Endodermal cell (in vitro differentiated cells): ENCODE measurements around the gene PPIL6. TPM values are rescaled to one million over a fixed set of nuclear protein-coding genes. Genes with fewer than 3 reads are reported as not detected.

ENCODE experiments used
- DNase-seq: peaks from one replicate; pipeline ENCODE4 v3.0.0-alpha.2; 2017
- H3K27ac ChIP-seq: 2 replicates; pipeline ENCODE4 v1.5.1; 2013; ENCODE audit warnings: mild to moderate bottlenecking, low read depth, low read length, moderate library complexity
- H3K27me3 ChIP-seq: 2 replicates; pipeline ENCODE4 v1.6.1; 2013; ENCODE audit warnings: mild to moderate bottlenecking, low read length, moderate library complexity; ENCODE audit not compliant: insufficient read depth, control insufficient read depth, poor library complexity, severe bottlenecking
- H3K36me3 ChIP-seq: 2 replicates; pipeline ENCODE4 v1.7.0; 2013; ENCODE audit warnings: mild to moderate bottlenecking, low read length, moderate library complexity; ENCODE audit not compliant: control insufficient read depth, insufficient read depth
- H3K4me1 ChIP-seq: one replicate; pipeline ENCODE4 v1.7.0; 2013; ENCODE audit warnings: low read length; ENCODE audit not compliant: control insufficient read depth, insufficient read depth
- H3K4me3 ChIP-seq: 2 replicates; pipeline ENCODE4 v1.5.1; 2013; ENCODE audit warnings: mild to moderate bottlenecking, low read length, moderate library complexity
- H3K9ac ChIP-seq: 2 replicates; pipeline ENCODE4 v1.6.1; 2013; ENCODE audit warnings: mild to moderate bottlenecking, low read length, moderate library complexity; ENCODE audit not compliant: poor library complexity, severe bottlenecking; ENCODE audit errors: extremely low read depth
- H3K9me3 ChIP-seq: 2 replicates; pipeline ENCODE4 v1.6.1; 2013; ENCODE audit warnings: mild to moderate bottlenecking, low read length, moderate library complexity; ENCODE audit not compliant: control insufficient read depth
- H3K27ac Mint-ChIP-seq: 2 replicates; pipeline ENCODE4 v1.8.0; 2020; ENCODE audit warnings: mixed read lengths
- H3K27me3 Mint-ChIP-seq: 2 replicates; pipeline ENCODE4 v1.8.0; 2021; ENCODE audit warnings: mild to moderate bottlenecking, mixed read lengths; ENCODE audit not compliant: insufficient read depth
- H3K36me3 Mint-ChIP-seq: 2 replicates; pipeline ENCODE4 v1.8.0; 2020; ENCODE audit warnings: low read depth, mixed read lengths
- H3K4me1 Mint-ChIP-seq: 2 replicates; pipeline ENCODE4 v1.8.0; 2020; ENCODE audit warnings: mixed read lengths
- H3K4me3 Mint-ChIP-seq: 2 replicates; pipeline ENCODE4 v1.8.0; 2020; ENCODE audit warnings: mild to moderate bottlenecking, moderate library complexity, mixed read lengths
- H3K9me3 Mint-ChIP-seq: 2 replicates; pipeline ENCODE4 v1.8.0; 2020; ENCODE audit warnings: mild to moderate bottlenecking, mixed read lengths
- CTCF ChIP-seq: fragments of 200-600 bp; sonication (generic); conservative IDR thresholded peaks from 2 replicates; pipeline ENCODE4 v1.5.0; 2021; ENCODE audit warnings: antibody characterized with exemption, mild to moderate bottlenecking
- WGBS, 2 experiments: methylation state at CpG; one replicate each; pipeline versions ENCODE4 v1.1.5 to v1.1.7; 2013; ENCODE audit warnings: missing lambda C conversion rate in 2 of 2, mixed read lengths in 1 of 2; ENCODE audit not compliant: insufficient coverage in 1 of 2, insufficient read length in 1 of 2; 5-methylcytosine and 5-hydroxymethylcytosine counted together
- total RNA-seq, 2 donors: library from RNA; stranded (reverse); fragmentation: NEBNext Ultra II Directional in 1 of 2; extraction: Animal tissue kit (Norgen Biotek cat#: 25700) in 1 of 2; gene quantifications; 2 replicates in 1 of 2; 3 replicates in 1 of 2; pipeline ENCODE4 v1.2.1, GENCODE V29; 2021

PPIL6 gene
- total RNA-seq, 2 donors from 2014 or later, result 2.2 to 2.9 TPM

DNA sequence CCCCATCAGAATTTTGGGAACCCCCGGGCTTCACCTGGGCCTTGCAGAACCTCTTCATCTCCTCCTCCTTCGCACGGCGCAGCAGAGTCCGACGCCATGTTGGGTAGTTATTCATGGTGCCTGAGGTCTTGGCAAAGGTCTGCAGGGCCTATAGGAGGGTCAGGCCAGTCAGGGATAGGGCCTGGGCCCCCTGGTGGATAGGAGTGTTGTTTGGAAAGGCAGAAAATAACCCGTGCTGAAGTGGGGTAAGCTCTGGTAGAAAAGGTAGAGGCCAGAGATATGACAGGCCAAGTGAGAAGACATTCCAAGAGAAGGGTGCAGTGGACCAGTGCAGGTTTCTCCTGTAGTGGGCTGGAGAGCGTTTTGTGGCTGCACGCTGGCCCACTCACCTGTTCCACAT is 5.0 kb upstream of the PPIL6 start:
- H3K36me3 ChIP-seq, result peaks cover 33% of the 10 kb centered on the region
- peak; percentile 67 for TF ChIP-seq CTCF
- no peak overlapping the region for H3K4me3 ChIP-seq
- H3K4me3 Mint-ChIP-seq, result no peak overlapping the region
- 92% methylated on average over 6 to 9 of the region's 9 CpGs for WGBS, 2 experiments
- H3K27ac ChIP-seq, result no peak overlapping the region
- no peaks in the 10 kb centered on the region for H3K27me3 ChIP-seq
- H3K27ac Mint-ChIP-seq, result no peak overlapping the region
- H3K9me3 Mint-ChIP-seq, result no peaks in the 10 kb centered on the region
- no peaks in the 10 kb centered on the region for H3K27me3 Mint-ChIP-seq
- H3K36me3 Mint-ChIP-seq, result peaks cover 23% of the 10 kb centered on the region
- no peaks in the 10 kb centered on the region for H3K9me3 ChIP-seq
- DNase-seq, result peak; percentile 63
- peaks cover 8% of the 10 kb centered on the region for H3K4me1 ChIP-seq
- H3K4me1 Mint-ChIP-seq, result no peaks in the 10 kb centered on the region
- H3K9ac ChIP-seq, result no peak overlapping the region

- Mint-ChIP-seq H3K9me3 (no peaks in the 10 kb centered on the region), H3K36me3 (peaks cover 23% of the 10 kb centered on the region), H3K4me1 (peaks cover 4% of the 10 kb centered on the region), H3K27me3 (peaks cover 7% of the 10 kb centered on the region), H3K4me3 (no peak overlapping the region), H3K27ac (no peak overlapping the region)
- no peak overlapping the region for H3K4me3 ChIP-seq
- H3K4me1 ChIP-seq, result peaks cover 8% of the 10 kb centered on the region
- 87 to 96% methylated on average over 3 to 10 of the region's 10 CpGs for WGBS, 2 experiments
- no peak for TF ChIP-seq CTCF
- DNase-seq, result no peak
- no peaks in the 10 kb centered on the region for H3K9me3 ChIP-seq
- H3K27ac ChIP-seq, result no peak overlapping the region
- H3K27me3 ChIP-seq, result no peaks in the 10 kb centered on the region
- H3K9ac ChIP-seq, result no peak overlapping the region
- H3K36me3 ChIP-seq, result peaks cover 33% of the 10 kb centered on the region
Measured at GRCh38 chr6:109443425-109443950, 3.1 kb upstream of the PPIL6 start.

DNA sequence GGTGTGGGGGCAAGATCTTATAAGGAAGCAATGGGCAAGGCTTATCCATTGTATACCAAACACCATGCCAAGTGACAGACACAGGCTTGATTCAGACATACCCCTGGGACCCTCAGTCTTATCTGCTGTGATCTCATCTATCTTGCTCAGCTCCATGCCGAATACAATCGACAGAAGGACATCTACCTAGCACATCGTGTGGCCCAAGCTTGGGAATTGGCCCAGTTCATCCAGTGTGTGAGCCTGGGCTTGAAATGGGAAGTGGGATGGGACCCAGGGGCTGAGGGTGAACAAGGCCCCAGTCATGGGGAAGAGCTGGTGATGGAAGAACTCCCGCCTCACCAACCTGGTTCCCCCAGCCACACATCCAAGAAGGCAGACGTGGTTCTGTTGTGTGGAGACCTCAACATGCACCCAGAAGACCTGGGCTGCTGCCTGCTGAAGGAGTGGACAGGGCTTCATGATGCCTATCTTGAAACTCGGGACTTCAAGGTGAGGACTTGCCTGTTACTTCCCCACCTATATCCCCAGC is 2.0 kb upstream of the PPIL6 start:
- Mint-ChIP-seq H3K27me3 (peaks cover 7% of the 10 kb centered on the region), H3K36me3 (peaks cover 23% of the 10 kb centered on the region), H3K4me3 (peak overlapping the region; percentile 90), H3K9me3 (no peaks in the 10 kb centered on the region), H3K4me1 (peaks cover 4% of the 10 kb centered on the region), H3K27ac (no peak overlapping the region)
- peaks cover 8% of the 10 kb centered on the region for H3K4me1 ChIP-seq
- DNase-seq, result no peak
- peaks cover 33% of the 10 kb centered on the region for H3K36me3 ChIP-seq
- no peak for TF ChIP-seq CTCF
- H3K9ac ChIP-seq, result no peak overlapping the region
- H3K4me3 ChIP-seq, result no peak overlapping the region
- no peaks in the 10 kb centered on the region for H3K9me3 ChIP-seq
- H3K27me3 ChIP-seq, result no peaks in the 10 kb centered on the region
- 93 to 100% methylated on average over 5 to 6 of the region's 6 CpGs for WGBS, 2 experiments
- no peak overlapping the region for H3K27ac ChIP-seq
